WI38 (cell line): ENCODE data around the gene TXLNB.
"Not testable (repeated sequence)": the region's sequence is repeated elsewhere in the genome, so short reads cannot be mapped to it uniquely, and the experiment has no call there.

Experiments
- H3K4me3 ChIP-seq: 2 replicates; pipeline ENCODE4 v1.5.1; 2011; ENCODE audit warnings: low read depth, mild to moderate bottlenecking, control low read depth, low read length
- CTCF ChIP-seq: IDR thresholded peaks from 2 replicates; pipeline ENCODE4 v1.5.1; 2012; ENCODE audit warnings: low read depth, mild to moderate bottlenecking, control low read depth, low read length

TXLNB gene

GRCh38 chr6:139294090-139294489 is 2.3 kb upstream of the TXLNB start:
- no peak overlapping the region for H3K4me3 ChIP-seq
- no peak for TF ChIP-seq CTCF

GRCh38 chr6:139293230-139293629 is 1.4 kb upstream of the TXLNB start:
- not testable (repeated sequence) for H3K4me3 ChIP-seq

- TF ChIP-seq CTCF, result no peak
- no peak overlapping the region for H3K4me3 ChIP-seq
These were observed 949 bp downstream of the TXLNB start for GRCh38 chr6:139290787-139291311.

GRCh38 chr6:139289233-139289632 is 2.6 kb downstream of the TXLNB start:
- TF ChIP-seq CTCF, result no peak

GRCh38 chr6:139288496-139289040 is 3.2 kb downstream of the TXLNB start:
- no peak for TF ChIP-seq CTCF
- no peak overlapping the region for H3K4me3 ChIP-seq

More at GRCh38 chr6:139289233-139289632, 2.6 kb downstream of the TXLNB start:
- no peak overlapping the region for H3K4me3 ChIP-seq

- no peak for TF ChIP-seq CTCF
- H3K4me3 ChIP-seq, result no peak overlapping the region
These were observed 3.9 kb downstream of the TXLNB start for GRCh38 chr6:139287868-139288267.

GRCh38 chr6:139286438-139286837 is 5.4 kb downstream of the TXLNB start:
- not testable (repeated sequence) for H3K4me3 ChIP-seq

GRCh38 chr6:139285590-139285989 is 6.2 kb downstream of the TXLNB start:
- no peak overlapping the region for H3K4me3 ChIP-seq
- no peak for TF ChIP-seq CTCF
